ENCODE data around the gene SSTR1.

Gene SSTR1

DNA sequence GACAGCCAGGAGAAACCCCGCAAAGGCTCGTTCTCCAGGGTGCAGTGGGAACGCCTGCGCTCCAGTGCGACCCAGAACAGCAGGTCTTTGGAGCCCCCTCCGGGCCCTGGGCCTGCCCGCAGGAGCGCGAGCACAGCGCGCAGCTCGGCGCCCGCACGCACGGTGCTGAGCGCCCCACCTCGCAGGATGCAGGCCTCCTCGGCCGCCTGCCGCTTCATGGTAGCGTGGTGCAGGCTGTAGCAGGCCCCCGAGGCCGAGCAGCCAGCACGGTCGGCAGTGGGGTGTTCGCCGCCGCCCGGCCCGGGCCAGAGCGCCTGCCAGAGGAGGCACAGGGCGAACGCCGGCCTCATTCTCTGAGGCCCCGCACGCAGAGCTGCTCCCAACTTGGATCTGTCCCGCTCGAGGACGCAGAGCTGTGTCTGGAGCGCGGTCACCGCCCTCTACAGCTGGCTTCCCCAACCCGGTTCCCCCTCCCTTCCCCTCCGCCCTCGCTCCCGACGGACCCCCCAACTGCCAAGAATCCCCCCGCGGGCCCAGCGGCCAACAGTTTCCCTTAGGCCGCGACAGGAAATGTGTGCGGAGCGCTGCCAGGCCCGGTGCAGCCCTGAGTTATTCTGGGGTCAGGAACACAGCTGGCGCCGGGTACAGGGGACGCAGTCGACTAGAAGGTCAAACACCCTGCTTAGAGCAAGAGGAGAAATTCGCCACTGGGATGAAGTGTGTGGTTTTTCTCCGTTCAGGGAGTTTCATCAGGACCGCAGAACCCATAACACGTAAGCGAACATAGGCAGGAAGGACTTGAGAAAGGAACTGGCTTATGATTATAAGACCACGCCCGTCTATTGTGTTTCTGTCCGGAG lies 48.2 kb downstream of the SSTR1 start, which contains the start of gene CLEC14A:
Gene CLEC14A (minus strand): TSS at position 421 of the 860 bp plus-strand sequence. CDS start 71 bp downstream, at position 350.
- Histone ChIP-seq H3K9me3 (ENCODE audit: control insufficient read depth, insufficient read depth, low read length) (no peaks in the 10 kb centered on the region), H3K36me3 (ENCODE audit: control insufficient read depth, insufficient read depth, low read length) (no peaks in the 10 kb centered on the region), H3K4me3 (ENCODE audit: low read length) (peak within 1 kb of the TSS; percentile 29; the same call in 1 of the 2 replicates), H3K27me3 (ENCODE audit: control insufficient read depth, insufficient read depth, low read length) (peaks cover 29% of the 10 kb centered on the region), H3K27ac (ENCODE audit: low read length) (no peak within 1 kb of the TSS), H3K4me1 (ENCODE audit: control insufficient read depth, insufficient read depth, low read length) (no peaks in the 10 kb centered on the region)
- WGBS (ENCODE audit: insufficient coverage, insufficient read length), result no CpG with 5 or more reads among the region's 68 CpGs
- no peak for DNase-seq (ENCODE audit: low read depth, low spot score)

DNA sequence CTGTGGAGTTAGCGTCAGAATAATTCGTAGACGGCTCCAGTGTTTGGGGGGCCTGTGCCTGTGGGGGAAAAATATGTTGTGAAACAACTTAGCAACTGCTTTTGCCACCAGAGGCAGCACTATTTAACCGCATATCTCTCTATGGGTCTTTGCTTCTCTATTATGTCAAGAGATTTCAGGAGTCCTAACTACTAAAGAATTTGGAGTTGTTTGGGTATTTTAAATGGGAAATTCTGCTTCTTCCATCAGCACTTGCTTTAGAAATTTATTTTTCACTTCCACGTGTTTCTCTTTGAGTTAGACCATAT lies 48.8 kb downstream of the SSTR1 start:
- Histone ChIP-seq H3K36me3 (ENCODE audit: control insufficient read depth, insufficient read depth, low read length) (no peaks in the 10 kb centered on the region), H3K27ac (ENCODE audit: low read length) (no peak overlapping the region), H3K27me3 (ENCODE audit: control insufficient read depth, insufficient read depth, low read length) (peaks cover 29% of the 10 kb centered on the region), H3K4me1 (ENCODE audit: control insufficient read depth, insufficient read depth, low read length) (no peaks in the 10 kb centered on the region), H3K9me3 (ENCODE audit: control insufficient read depth, insufficient read depth, low read length) (no peaks in the 10 kb centered on the region), H3K4me3 (ENCODE audit: low read length) (no peak overlapping the region; the same call in 1 of the 2 replicates)
- WGBS (ENCODE audit: insufficient coverage, insufficient read length), result no CpG with 5 or more reads among the region's 5 CpGs
- no peak for DNase-seq (ENCODE audit: low read depth, low spot score)

DNA sequence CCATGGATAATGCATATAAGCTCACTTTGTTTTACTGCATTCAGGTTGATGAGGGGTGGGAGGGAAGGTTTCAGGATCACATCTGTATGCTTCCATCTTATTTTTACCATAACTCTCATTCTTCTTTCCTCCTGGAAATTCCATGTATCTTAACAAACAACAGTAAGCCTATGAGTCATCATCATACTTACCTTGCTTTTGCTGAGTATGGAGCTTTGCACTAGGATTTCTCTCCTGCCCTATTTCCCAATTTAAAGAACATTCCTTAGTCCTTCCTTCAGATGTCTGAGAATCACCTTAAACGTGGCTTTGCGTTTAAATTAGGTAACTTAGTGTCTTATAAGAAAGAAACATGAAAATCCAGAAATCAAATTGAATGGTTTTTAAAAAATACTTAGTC lies 49.8 kb downstream of the SSTR1 start:
- Histone ChIP-seq H3K9me3 (ENCODE audit: control insufficient read depth, insufficient read depth, low read length) (no peaks in the 10 kb centered on the region), H3K27ac (ENCODE audit: low read length) (no peak overlapping the region), H3K4me1 (ENCODE audit: control insufficient read depth, insufficient read depth, low read length) (no peaks in the 10 kb centered on the region), H3K4me3 (ENCODE audit: low read length) (no peak overlapping the region), H3K36me3 (ENCODE audit: control insufficient read depth, insufficient read depth, low read length) (no peaks in the 10 kb centered on the region), H3K27me3 (ENCODE audit: control insufficient read depth, insufficient read depth, low read length) (peaks cover 29% of the 10 kb centered on the region)
- no peak for DNase-seq (ENCODE audit: low read depth, low spot score)
- no CpG with 5 or more reads among the region's 2 CpGs for WGBS (ENCODE audit: insufficient coverage, insufficient read length)

DNA sequence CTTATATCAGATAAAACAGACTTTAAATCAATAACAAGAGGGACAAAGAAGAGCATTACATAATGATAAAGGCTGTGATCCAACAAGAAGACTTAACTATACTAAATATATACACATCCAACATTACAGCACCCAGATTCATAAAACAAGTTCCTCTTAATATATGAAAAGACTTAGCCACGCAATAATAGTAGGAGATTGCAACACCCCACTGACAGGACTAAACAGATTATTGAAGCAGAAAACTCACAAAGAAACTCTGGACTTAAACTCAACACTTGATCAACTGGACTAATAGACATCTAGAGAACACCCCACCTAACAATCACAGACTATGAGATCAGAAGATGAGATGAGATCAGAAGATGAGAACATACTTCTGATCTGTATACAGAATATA lies 53.9 kb downstream of the SSTR1 start:
- Histone ChIP-seq H3K27ac (ENCODE audit: low read length) (no peak overlapping the region), H3K4me3 (ENCODE audit: low read length) (no peak overlapping the region), H3K4me1 (ENCODE audit: control insufficient read depth, insufficient read depth, low read length) (no peaks in the 10 kb centered on the region), H3K36me3 (ENCODE audit: control insufficient read depth, insufficient read depth, low read length) (no peaks in the 10 kb centered on the region), H3K27me3 (ENCODE audit: control insufficient read depth, insufficient read depth, low read length) (no peaks in the 10 kb centered on the region), H3K9me3 (ENCODE audit: control insufficient read depth, insufficient read depth, low read length) (no peaks in the 10 kb centered on the region)
- no CpG with 5 or more reads among the region's 1 CpG for WGBS (ENCODE audit: insufficient coverage, insufficient read length)
- no peak for DNase-seq (ENCODE audit: low read depth, low spot score)
